Stimulated activated CD4-positive, alpha-beta T cell treated with anti-CD3 and anti-CD28 coated beads, Interleukin-15, amount 100 ng/mL, for 1 hour (primary cell): ENCODE results near the gene MTA3.
"Not testable (repeated sequence)": the region's sequence is repeated elsewhere in the genome, so short reads cannot be mapped to it uniquely, and the experiment has no call there.

ENCODE experiments used
- DNase-seq, 2 donors: peaks; one replicate each; pipeline ENCODE4 v3.0.0-alpha.2; 2020; ENCODE audit warnings: low read depth in 1 of 2, low spot score in 1 of 2

The MTA3 gene

GRCh38 chr2:42567364-42567763 is 1.1 kb upstream of the MTA3 start:
- no peak for DNase-seq

DNA sequence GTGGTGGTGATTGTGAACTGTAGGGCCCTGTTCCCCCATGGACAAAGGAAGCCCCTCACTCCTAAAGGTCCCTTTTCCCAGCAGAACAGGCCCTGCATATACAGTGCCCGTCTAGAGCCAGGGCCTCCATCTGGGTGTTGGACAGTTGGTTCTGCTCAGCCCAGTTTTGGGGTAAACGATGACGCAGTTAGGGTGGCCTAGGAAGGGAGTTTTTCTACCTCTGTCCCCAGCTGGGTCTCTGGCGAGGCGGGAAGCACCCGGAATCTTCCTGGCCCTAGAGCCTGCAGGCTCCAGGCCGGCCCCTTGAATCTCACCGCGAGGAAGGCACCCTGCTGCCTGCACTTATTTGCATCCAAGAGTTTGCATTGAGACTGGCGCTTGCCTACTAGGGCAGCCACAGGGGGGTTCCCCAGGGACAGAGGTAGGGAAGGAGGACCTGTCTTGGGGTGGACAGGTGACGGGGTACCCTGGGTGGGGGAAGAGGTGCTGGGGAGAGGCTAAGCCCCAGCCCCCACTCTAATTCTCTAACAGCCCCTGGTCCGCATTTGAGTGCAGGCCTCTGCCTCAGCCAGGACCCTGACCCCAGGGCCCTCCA is 529 bp upstream of the MTA3 start:
- no peak for DNase-seq

- no peak for DNase-seq
Observed at GRCh38 chr2:42569116-42569711, 782 bp downstream of the MTA3 start.

DNA sequence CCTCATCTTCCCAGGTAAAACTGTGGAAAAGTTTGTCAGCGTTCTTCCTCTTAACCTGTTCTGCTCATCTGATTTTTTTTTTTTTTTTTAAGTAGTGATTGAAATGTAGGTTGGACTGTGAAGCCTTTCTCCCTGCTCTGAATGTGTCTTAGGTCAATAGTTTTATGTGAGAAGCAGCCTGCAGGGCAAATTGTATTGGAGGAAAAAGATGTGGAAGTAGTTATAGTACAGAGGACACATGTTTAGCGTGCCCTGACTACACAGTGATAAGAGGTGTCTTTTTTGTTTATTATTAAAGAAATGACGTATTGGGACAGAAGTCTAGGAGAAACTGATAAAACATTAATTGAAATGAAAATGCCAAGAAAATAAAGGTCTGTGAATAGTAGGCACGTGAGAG is 1.5 kb downstream of the MTA3 start:
- no peak for DNase-seq

GRCh38 chr2:42572297-42573081 is 4.1 kb downstream of the MTA3 start:
- DNase-seq, result no peak

- DNase-seq, result no peak
Observed at GRCh38 chr2:42573256-42573655, 4.8 kb downstream of the MTA3 start.

- no peak for DNase-seq
Observed at GRCh38 chr2:42575458-42576064, 7.1 kb downstream of the MTA3 start.

- DNase-seq, result no peak
Observed at GRCh38 chr2:42578621-42579020, 10.2 kb downstream of the MTA3 start.

- DNase-seq, result no peak
Observed at GRCh38 chr2:42581257-42581656, 12.8 kb downstream of the MTA3 start.

- not testable (repeated sequence) for DNase-seq
Observed at GRCh38 chr2:42584628-42585027, 16.2 kb downstream of the MTA3 start.

- no peak for DNase-seq
Observed at GRCh38 chr2:42585779-42586178, 17.3 kb downstream of the MTA3 start.

DNA sequence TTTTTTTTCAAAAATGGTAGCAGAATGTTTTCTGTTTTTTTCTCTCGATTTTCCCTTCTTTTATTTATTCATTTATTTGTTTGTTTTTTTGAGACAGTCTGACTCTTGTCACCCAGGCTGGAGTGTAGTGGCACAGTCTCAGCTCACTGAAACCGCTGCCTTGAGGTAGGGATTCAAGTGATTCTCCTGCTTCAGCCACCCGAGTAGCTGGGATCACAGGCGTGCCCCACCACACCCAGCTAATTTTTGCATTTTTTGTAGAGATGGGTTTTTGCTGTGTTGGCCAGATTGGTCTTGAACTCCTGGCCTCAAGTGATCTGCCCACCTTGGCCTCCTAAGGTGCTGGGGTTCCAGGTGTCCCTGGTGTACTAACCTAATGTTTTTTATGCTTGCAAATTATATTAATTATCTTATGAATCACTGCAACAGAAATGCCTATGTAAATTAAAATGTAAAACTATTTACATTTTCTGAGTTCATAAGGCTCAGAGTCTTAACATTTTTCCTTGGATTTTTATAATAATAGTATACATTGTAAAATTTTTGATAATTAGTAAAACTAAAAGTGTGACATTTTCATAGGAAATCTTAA is 19.2 kb downstream of the MTA3 start:
- DNase-seq, result no peak

DNA sequence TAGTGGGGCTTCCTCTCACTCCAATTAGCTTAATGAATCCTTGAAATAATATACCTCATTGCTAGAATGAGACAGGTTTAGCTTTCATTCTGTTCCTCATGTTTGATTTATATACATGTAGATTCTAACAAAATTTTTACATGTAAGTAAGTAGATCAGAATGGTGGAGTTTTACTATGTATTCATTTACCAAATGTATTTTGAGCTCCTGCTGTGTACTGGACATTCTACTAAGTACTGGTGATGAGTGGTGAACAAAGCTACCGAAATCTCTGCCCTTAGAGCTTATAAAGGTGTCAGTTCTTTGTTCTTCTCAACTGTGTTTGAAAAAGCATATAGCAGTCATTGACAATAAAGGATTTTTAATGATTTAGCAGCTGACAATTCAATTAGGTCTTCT is 19.7 kb downstream of the MTA3 start:
- no peak for DNase-seq

GRCh38 chr2:42590176-42590575 is 21.7 kb downstream of the MTA3 start:
- no peak for DNase-seq

GRCh38 chr2:42593282-42593681 is 24.9 kb downstream of the MTA3 start:
- DNase-seq, result no peak

DNA sequence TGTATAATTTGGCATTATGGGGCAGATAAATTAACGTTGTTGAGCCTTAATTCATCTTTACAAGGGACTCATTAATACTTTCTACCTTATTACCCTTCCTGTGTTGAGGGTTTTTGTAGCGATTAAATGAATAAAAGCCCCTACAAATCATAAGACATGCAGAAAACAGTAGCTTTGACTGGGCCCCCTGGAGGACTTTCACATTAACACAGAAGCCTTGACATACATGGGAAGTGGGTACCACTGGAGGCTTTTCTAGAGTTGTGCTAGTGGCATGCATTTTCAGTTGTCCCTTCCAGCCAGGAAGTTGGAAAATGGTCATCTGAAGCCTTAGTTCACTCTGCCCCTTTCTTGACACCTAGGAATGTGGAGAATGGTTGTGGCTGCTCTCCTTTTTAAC is 30.2 kb downstream of the MTA3 start:
- DNase-seq, result no peak

DNA sequence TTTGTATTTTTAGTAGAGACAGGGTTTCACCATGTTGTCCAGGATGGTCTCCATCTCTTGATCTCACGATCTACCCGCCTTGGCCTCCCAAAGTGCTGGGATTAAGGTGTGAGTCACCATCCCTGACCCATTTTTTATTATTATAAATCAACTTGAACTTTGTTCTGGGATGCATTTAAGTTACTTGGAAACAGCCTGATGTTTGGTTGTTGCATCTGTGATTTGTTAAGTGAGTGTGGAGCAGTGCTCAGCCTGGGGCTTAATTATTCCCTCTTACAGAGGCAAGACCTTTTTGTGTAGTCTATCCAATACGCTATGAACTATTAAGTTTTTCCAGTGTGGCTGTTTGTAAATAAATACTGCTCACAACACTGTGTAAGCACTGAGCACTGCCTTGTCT is 32.6 kb downstream of the MTA3 start:
- DNase-seq, result no peak

- no peak for DNase-seq
Observed at GRCh38 chr2:42602218-42602875, 33.9 kb downstream of the MTA3 start.

DNA sequence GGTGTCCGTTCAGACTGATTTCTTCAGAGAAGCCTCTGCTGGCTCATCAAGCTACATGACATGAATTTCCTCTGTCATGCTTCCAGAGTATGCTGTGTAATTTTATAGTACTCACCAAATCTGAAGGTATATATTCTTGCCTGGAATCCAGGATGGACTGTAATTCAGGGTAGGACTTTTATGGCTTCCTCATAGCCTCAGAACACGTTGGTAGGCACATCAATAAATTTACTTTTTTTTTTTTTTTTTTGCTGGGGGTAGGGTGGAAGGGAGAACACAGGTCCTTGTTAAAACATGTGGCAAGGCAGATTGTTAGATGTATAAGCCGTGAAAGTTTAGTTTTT is 34.4 kb downstream of the MTA3 start:
- DNase-seq, result no peak

- not testable (repeated sequence) for DNase-seq
Observed at GRCh38 chr2:42604341-42604867, 36.0 kb downstream of the MTA3 start.

DNA sequence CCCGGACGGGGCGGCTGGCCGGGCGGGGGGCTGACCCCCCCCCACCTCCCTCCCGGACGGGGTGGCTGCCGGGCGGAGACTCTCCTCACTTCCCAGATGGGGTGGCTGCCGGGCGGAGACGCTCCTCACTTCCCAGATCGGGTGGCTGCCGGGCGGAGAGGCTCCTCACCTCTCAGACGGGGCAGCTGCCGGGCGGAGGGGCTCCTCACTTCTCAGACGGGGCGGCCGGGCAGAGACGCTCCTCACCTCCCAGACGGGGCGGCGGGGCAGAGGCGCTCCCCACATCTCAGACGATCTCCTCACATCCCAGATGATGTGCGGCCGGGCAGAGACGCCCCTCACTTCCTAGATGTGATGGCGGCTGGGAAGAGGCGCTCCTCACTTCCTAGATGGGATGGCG is 37.7 kb downstream of the MTA3 start:
- not testable (repeated sequence) for DNase-seq
